Activated naive CD4-positive, alpha-beta T cell treated with anti-CD3 and anti-CD28 coated beads, Interleukin-2, amount 10 ng/mL, durations not matched to agents 7 days and 5 days (primary cell): Measurements from ENCODE around the gene GPATCH2L.
A peak's percentile ranks its signal among the peaks of the same experiment; 100 is the strongest.

Source experiments
- CTCF ChIA-PET: fragments of 350-600 bp; sonication (Branson Sonifier 250); formaldehyde crosslinking; loops from one replicate; lab custom pipeline; 2021; ENCODE audit warnings: antibody characterized with exemption; lab: Charles Lee
- DNase-seq: peaks from one replicate; pipeline ENCODE4 v3.0.0-alpha.2; 2020
- H3K27ac Mint-ChIP-seq: one replicate; pipeline ENCODE4 v1.8.0; 2021; ENCODE audit warnings: mild to moderate bottlenecking, moderate library complexity, mixed read lengths
- H3K27me3 Mint-ChIP-seq: one replicate; pipeline ENCODE4 v1.8.0; 2021; ENCODE audit warnings: mild to moderate bottlenecking, mixed read lengths
- H3K36me3 Mint-ChIP-seq: one replicate; pipeline ENCODE4 v1.8.0; 2021; ENCODE audit warnings: mixed read lengths
- H3K4me1 Mint-ChIP-seq: one replicate; pipeline ENCODE4 v1.8.0; 2021; ENCODE audit warnings: mixed read lengths
- H3K4me3 Mint-ChIP-seq: one replicate; pipeline ENCODE4 v1.8.0; 2021; ENCODE audit warnings: mild to moderate bottlenecking, moderate library complexity, mixed read lengths
- H3K9me3 Mint-ChIP-seq: one replicate; pipeline ENCODE4 v1.8.0; 2021; ENCODE audit warnings: mixed read lengths

GPATCH2L gene

GRCh38 chr14:76151398-76152332 lies at the start of gene GPATCH2L:
Gene GPATCH2L, plus strand, starts transcription at chr14:76151922. Its CDS starts 2,442 bp downstream, at chr14:76154364.
- Mint-ChIP-seq H3K4me3 (peak within 1 kb of the TSS; percentile 98), H3K27me3 (peaks cover 14% of the 10 kb centered on the region), H3K9me3 (peaks cover 2% of the 10 kb centered on the region), H3K27ac (peak within 1 kb of the TSS; percentile 97), H3K4me1 (peaks cover 54% of the 10 kb centered on the region), H3K36me3 (peaks cover 38% of the 10 kb centered on the region)
- CTCF ChIA-PET = no interaction called here
- DNase-seq = peak; percentile 98

- Mint-ChIP-seq H3K9me3 (no peaks in the 10 kb centered on the region), H3K4me3 (no peak overlapping the region), H3K4me1 (no peaks in the 10 kb centered on the region), H3K27me3 (peaks cover 12% of the 10 kb centered on the region), H3K27ac (no peak overlapping the region), H3K36me3 (no peaks in the 10 kb centered on the region)
- no peak for DNase-seq
- CTCF ChIA-PET = no interaction called here
Measured at GRCh38 chr14:76104802-76105355, 46.8 kb upstream of the GPATCH2L start.

- Mint-ChIP-seq H3K27ac (no peak overlapping the region), H3K9me3 (no peaks in the 10 kb centered on the region), H3K36me3 (no peaks in the 10 kb centered on the region), H3K27me3 (peaks cover 12% of the 10 kb centered on the region), H3K4me3 (no peak overlapping the region), H3K4me1 (no peaks in the 10 kb centered on the region)
- CTCF ChIA-PET = no interaction called here
- no peak for DNase-seq
Measured at GRCh38 chr14:76106188-76106587, 45.5 kb upstream of the GPATCH2L start.

GRCh38 chr14:76109087-76109880 lies 42.4 kb upstream of the GPATCH2L start:
- no peaks in the 10 kb centered on the region for H3K36me3 Mint-ChIP-seq
- DNase-seq = no peak
- CTCF ChIA-PET = no interaction called here
- no peaks in the 10 kb centered on the region for H3K9me3 Mint-ChIP-seq
- peaks cover 16% of the 10 kb centered on the region for H3K27me3 Mint-ChIP-seq
- H3K27ac Mint-ChIP-seq = no peak overlapping the region
- H3K4me1 Mint-ChIP-seq = no peaks in the 10 kb centered on the region
- no peak overlapping the region for H3K4me3 Mint-ChIP-seq

GRCh38 chr14:76112889-76113624 lies 38.7 kb upstream of the GPATCH2L start:
- CTCF ChIA-PET = no interaction called here
- H3K27ac Mint-ChIP-seq = no peak overlapping the region
- DNase-seq = no peak
- H3K4me1 Mint-ChIP-seq = no peaks in the 10 kb centered on the region
- peaks cover 23% of the 10 kb centered on the region for H3K27me3 Mint-ChIP-seq
- no peaks in the 10 kb centered on the region for H3K36me3 Mint-ChIP-seq
- no peak overlapping the region for H3K4me3 Mint-ChIP-seq
- H3K9me3 Mint-ChIP-seq = no peaks in the 10 kb centered on the region

GRCh38 chr14:76113691-76114090 lies 38.0 kb upstream of the GPATCH2L start:
- no peaks in the 10 kb centered on the region for H3K4me1 Mint-ChIP-seq

GRCh38 chr14:76115010-76115422 lies 36.7 kb upstream of the GPATCH2L start:
- Mint-ChIP-seq H3K27ac (no peak overlapping the region), H3K9me3 (no peaks in the 10 kb centered on the region), H3K36me3 (no peaks in the 10 kb centered on the region), H3K4me1 (no peaks in the 10 kb centered on the region), H3K4me3 (no peak overlapping the region), H3K27me3 (peaks cover 23% of the 10 kb centered on the region)
- DNase-seq = no peak
- CTCF ChIA-PET = interaction anchor here (0.6 kb wide), 1 partner anchor 1562 kb away, joined by 3 read pairs; no protein-coding TSS in a partner anchor

More at GRCh38 chr14:76113691-76114090, 38.0 kb upstream of the GPATCH2L start:
- DNase-seq = no peak
- CTCF ChIA-PET = no interaction called here
- Mint-ChIP-seq H3K9me3 (no peaks in the 10 kb centered on the region), H3K27ac (no peak overlapping the region), H3K4me3 (no peak overlapping the region), H3K27me3 (peaks cover 23% of the 10 kb centered on the region), H3K36me3 (no peaks in the 10 kb centered on the region)

- H3K4me3 Mint-ChIP-seq = no peak overlapping the region
- no peak for DNase-seq
- no peaks in the 10 kb centered on the region for H3K9me3 Mint-ChIP-seq
- peaks cover 21% of the 10 kb centered on the region for H3K27me3 Mint-ChIP-seq
- H3K4me1 Mint-ChIP-seq = no peaks in the 10 kb centered on the region
- no peaks in the 10 kb centered on the region for H3K36me3 Mint-ChIP-seq
- CTCF ChIA-PET = no interaction called here
- H3K27ac Mint-ChIP-seq = no peak overlapping the region
Measured at GRCh38 chr14:76117789-76118484, 33.8 kb upstream of the GPATCH2L start.

GRCh38 chr14:76118594-76118993 lies 33.1 kb upstream of the GPATCH2L start:
- Mint-ChIP-seq H3K9me3 (no peaks in the 10 kb centered on the region), H3K4me1 (no peaks in the 10 kb centered on the region), H3K27me3 (peaks cover 16% of the 10 kb centered on the region), H3K36me3 (no peaks in the 10 kb centered on the region), H3K4me3 (no peak overlapping the region), H3K27ac (no peak overlapping the region)
- CTCF ChIA-PET = no interaction called here
- DNase-seq = no peak

GRCh38 chr14:76121089-76121748 lies 30.5 kb upstream of the GPATCH2L start:
- Mint-ChIP-seq H3K27ac (no peak overlapping the region), H3K27me3 (peaks cover 11% of the 10 kb centered on the region), H3K9me3 (no peaks in the 10 kb centered on the region), H3K4me1 (no peaks in the 10 kb centered on the region), H3K4me3 (no peak overlapping the region), H3K36me3 (no peaks in the 10 kb centered on the region)
- CTCF ChIA-PET = no interaction called here
- no peak for DNase-seq

- DNase-seq = no peak
- CTCF ChIA-PET = no interaction called here
- Mint-ChIP-seq H3K4me1 (no peaks in the 10 kb centered on the region), H3K9me3 (no peaks in the 10 kb centered on the region), H3K36me3 (no peaks in the 10 kb centered on the region), H3K27me3 (peaks cover 14% of the 10 kb centered on the region), H3K27ac (no peak overlapping the region), H3K4me3 (no peak overlapping the region)
Measured at GRCh38 chr14:76123426-76124225, 28.1 kb upstream of the GPATCH2L start.

- peak overlapping the region; percentile 50 for H3K27ac Mint-ChIP-seq
- H3K27me3 Mint-ChIP-seq = peaks cover 21% of the 10 kb centered on the region
- no peaks in the 10 kb centered on the region for H3K36me3 Mint-ChIP-seq
- CTCF ChIA-PET = no interaction called here
- H3K4me1 Mint-ChIP-seq = no peaks in the 10 kb centered on the region
- no peak overlapping the region for H3K4me3 Mint-ChIP-seq
- H3K9me3 Mint-ChIP-seq = no peaks in the 10 kb centered on the region
- no peak for DNase-seq
Measured at GRCh38 chr14:76125511-76125910, 26.2 kb upstream of the GPATCH2L start.
